SK-N-SH (cell line): Measurements from ENCODE around the gene MGAT4B. TPM values are rescaled to one million over a fixed set of nuclear protein-coding genes. Genes with fewer than 3 reads are reported as not detected.

ENCODE experiments used
- CTCF ChIA-PET: fragments of 300-600, 350-600 bp; formaldehyde crosslinking; extraction: SDS; loops from one replicate; lab custom pipeline; 2021; lab: Yijun Ruan, JAX
- POLR2A ChIA-PET: fragments of 350-600 bp; sonication (Branson Sonifier 250); formaldehyde crosslinking; extraction: SDS; loops from one replicate; lab custom pipeline; 2020; ENCODE audit warnings: antibody characterized with exemption, inconsistent platforms; lab: Yijun Ruan, JAX
- DNase-seq: peaks from one replicate; pipeline ENCODE4 v3.0.0; 2012
- H2AFZ ChIP-seq: fragments of 200-600 bp; sonication (generic); 2 replicates; pipeline ENCODE4 v1.8.1; 2016; ENCODE audit warnings: antibody characterized with exemption, mild to moderate bottlenecking, low read depth
- H3F3A ChIP-seq: fragments of 200-600 bp; sonication (generic); replicated peaks from 2 replicates; pipeline ENCODE3; 2016; ENCODE audit warnings: antibody characterized with exemption, mild to moderate bottlenecking; ENCODE audit not compliant: insufficient read depth
- H3K27ac ChIP-seq, 2 experiments: fragments of 200-500 bp in 1 of 2; fragments of 200-600 bp in 1 of 2; sonication (Bioruptor generic) in 1 of 2; sonication (generic), shearing (Covaris generic) in 1 of 2; 2 replicates each; pipeline versions ENCODE4 v1.5.1 to v1.6.1; 2014 to 2016; ENCODE audit warnings: low read depth in 2 of 2, inconsistent platforms in 1 of 2, low read length in 1 of 2, mild to moderate bottlenecking in 1 of 2, mixed read lengths in 1 of 2
- H3K27me3 ChIP-seq: fragments of 200-600 bp; sonication (generic), shearing (Covaris generic); 2 replicates; pipeline ENCODE4 v1.6.1; 2016; ENCODE audit warnings: mixed run types; ENCODE audit not compliant: insufficient read depth
- H3K36me3 ChIP-seq, 2 experiments: fragments of 200-500 bp in 1 of 2; fragments of 200-600 bp in 1 of 2; sonication (Bioruptor generic) in 1 of 2; sonication (generic) in 1 of 2; replicated peaks in 1 of 2; 2 replicates each; pipeline versions ENCODE3 to v1.5.1; 2014 to 2016; ENCODE audit warnings: low read length in 1 of 2, mild to moderate bottlenecking in 1 of 2; ENCODE audit not compliant: insufficient read depth in 2 of 2, control insufficient read depth in 1 of 2
- H3K4me1 ChIP-seq, 2 experiments: fragments of 200-500 bp in 1 of 2; fragments of 200-600 bp in 1 of 2; sonication (Bioruptor generic) in 1 of 2; sonication (generic), shearing (Covaris generic) in 1 of 2; 2 replicates each; pipeline versions ENCODE4 v1.5.1 to v1.6.1; 2014 to 2016; ENCODE audit warnings: low read depth in 1 of 2, low read length in 1 of 2, mixed run types in 1 of 2; ENCODE audit not compliant: insufficient read depth in 2 of 2, control insufficient read depth in 1 of 2
- H3K4me2 ChIP-seq: fragments of 200-600 bp; sonication (generic), shearing (Covaris generic); 2 replicates; pipeline ENCODE4 v1.6.1; 2017; ENCODE audit warnings: mixed run types
- H3K4me3 ChIP-seq, 2 experiments: fragments of 200-500 bp in 1 of 2; fragments of 200-600 bp in 1 of 2; sonication (Bioruptor generic) in 1 of 2; sonication (generic), shearing (Covaris generic) in 1 of 2; 2 replicates each; pipeline versions ENCODE4 v1.5.1 to v1.8.1; 2014 to 2016; ENCODE audit warnings: low read depth in 2 of 2, inconsistent platforms in 1 of 2, low read length in 1 of 2, mild to moderate bottlenecking in 1 of 2, mixed read lengths in 1 of 2, moderate library complexity in 1 of 2
- H3K79me2 ChIP-seq: fragments of 200-600 bp; sonication (generic); 2 replicates; pipeline ENCODE4 v1.8.1; 2017; ENCODE audit warnings: mild to moderate bottlenecking; ENCODE audit not compliant: insufficient read depth
- H3K9ac ChIP-seq: fragments of 200-600 bp; sonication (generic); 2 replicates; pipeline ENCODE4 v1.6.1; 2017; ENCODE audit warnings: mixed run types
- H3K9me2 ChIP-seq: fragments of 200-600 bp; sonication (generic); 2 replicates; pipeline ENCODE4 v1.6.1; 2017; ENCODE audit warnings: mixed run types
- H3K9me3 ChIP-seq: fragments of 200-600 bp; sonication (generic); 2 replicates; pipeline ENCODE4 v1.6.1; 2017; ENCODE audit warnings: mixed run types, mild to moderate bottlenecking, moderate library complexity
- H4K20me1 ChIP-seq: fragments of 200-600 bp; sonication (generic); 2 replicates; pipeline ENCODE4 v1.6.1; 2017; ENCODE audit warnings: mild to moderate bottlenecking, mixed run types; ENCODE audit not compliant: insufficient read depth
- EZH2phosphoT487 ChIP-seq: fragments of 200-600 bp; sonication (generic); IDR thresholded peaks from 2 replicates; pipeline ENCODE4 v1.6.1; 2017; ENCODE audit warnings: low read depth, mixed run types, mild to moderate bottlenecking, antibody characterized with exemption, moderate library complexity, borderline replicate concordance
- FOXM1 ChIP-seq: IDR thresholded peaks from 2 replicates; pipeline ENCODE4 v1.4.0; 2012; ENCODE audit warnings: low read depth, mild to moderate bottlenecking
- IRF3 ChIP-seq: fragments of 150-350 bp; IDR thresholded peaks from 2 replicates; pipeline ENCODE4 v1.6.1; 2016; ENCODE audit warnings: mild to moderate bottlenecking, low read depth, low read length
- MAX ChIP-seq: IDR thresholded peaks from 2 replicates; pipeline ENCODE4 v1.4.0; 2012; ENCODE audit warnings: low read depth
- MEF2A ChIP-seq: IDR thresholded peaks from 2 replicates; pipeline ENCODE4 v1.4.0; 2012; ENCODE audit warnings: low read depth, borderline replicate concordance
- PBX3 ChIP-seq: IDR thresholded peaks from 2 replicates; pipeline ENCODE4; 2012
- POLR2AphosphoS5 ChIP-seq: IDR thresholded peaks from 2 replicates; pipeline ENCODE4 v1.6.1; 2012; ENCODE audit warnings: low read depth, low read length
- RAD21 ChIP-seq: IDR thresholded peaks from 2 replicates; pipeline ENCODE4 v1.6.1; 2012; ENCODE audit warnings: mild to moderate bottlenecking, low read length
- RCOR1 ChIP-seq: fragments of 150-350 bp; IDR thresholded peaks from 2 replicates; pipeline ENCODE4 v1.6.1; 2017; ENCODE audit warnings: antibody characterized with exemption, low read length
- SIN3A ChIP-seq: IDR thresholded peaks from 2 replicates; pipeline ENCODE4 v1.6.1; 2012; ENCODE audit warnings: low read depth, mild to moderate bottlenecking, low read length, moderate library complexity, borderline replicate concordance
- TEAD4 ChIP-seq: IDR thresholded peaks from 2 replicates; pipeline ENCODE4 v1.4.0; 2012; ENCODE audit warnings: mild to moderate bottlenecking, borderline replicate concordance; ENCODE audit not compliant: insufficient read depth
- USF1 ChIP-seq: IDR thresholded peaks from 2 replicates; pipeline ENCODE4 v1.4.0; 2012; ENCODE audit warnings: low read depth, borderline replicate concordance
- YY1 ChIP-seq: IDR thresholded peaks from 2 replicates; pipeline ENCODE4 v1.4.0; 2012; ENCODE audit warnings: low read depth, mild to moderate bottlenecking
- whole genome bisulfite sequencing: methylation state at CpG from one replicate; pipeline ENCODE4 v1.1.6; 2017; ENCODE audit warnings: low lambda C conversion rate; 5-methylcytosine and 5-hydroxymethylcytosine counted together
- polyA plus RNA-seq, 3 experiments: library from polyadenylated mRNA; depleted of rRNA; stranded (reverse); fragments of >200 nt; gene quantifications; 2 replicates each; pipeline ENCODE4 v1.2.3, GENCODE V29; 2012

The MGAT4B gene
- polyA plus RNA-seq, 1 of the 3 experiments (the other 2 are of a cell fraction): 190 TPM

GRCh38 chr5:179779826-179780225 lies 26.8 kb downstream of the MGAT4B start:
- no peak for DNase-seq
- H3K4me2 ChIP-seq: no peak overlapping the region
- POLR2A ChIA-PET: interaction anchor here (1.0 kb wide), 1 partner anchor 14 kb away, joined by 4 read pairs; no protein-coding TSS in a partner anchor

GRCh38 chr5:179778591-179778990 lies 28.1 kb downstream of the MGAT4B start:
- no peak overlapping the region for H2AFZ ChIP-seq
- H3K36me3 ChIP-seq: peaks cover 16 to 60% of the 10 kb centered on the region in 2 experiments
- H3K9me2 ChIP-seq: no peaks in the 10 kb centered on the region
- H3K27ac ChIP-seq: no peak overlapping the region
- POLR2A ChIA-PET: no interaction called here
- 99% methylated on average over 5 of the region's 5 CpGs for WGBS
- no peak overlapping the region for H3K9ac ChIP-seq
- CTCF ChIA-PET: interaction anchor here (1.4 to 1.5 kb wide), 2 partner anchors 15 to 24 kb away, joined by 3 to 7 read pairs; no protein-coding TSS in a partner anchor
- H3K4me1 ChIP-seq: no peaks in the 10 kb centered on the region
- TF ChIP-seq USF1 (no peak), MEF2A (no peak), IRF3 (no peak), SIN3A (no peak), EZH2phosphoT487 (no peak), FOXM1 (no peak)
- H3K79me2 ChIP-seq: no peaks in the 10 kb centered on the region; the same call in 1 of the 2 replicates
- no peak overlapping the region for H3K4me2 ChIP-seq
- H4K20me1 ChIP-seq: no peaks in the 10 kb centered on the region
- no peak for DNase-seq
- no peaks in the 10 kb centered on the region for H3K27me3 ChIP-seq
- no peaks in the 10 kb centered on the region for H3K9me3 ChIP-seq
- no peak overlapping the region for H3K4me3 ChIP-seq
- no peaks in the 10 kb centered on the region for H3F3A ChIP-seq

More at GRCh38 chr5:179779826-179780225, 26.8 kb downstream of the MGAT4B start:
- CTCF ChIA-PET: interaction anchor here (0.7 to 5.4 kb wide), 5 partner anchors 10 to 22 kb away, joined by 3 to 35 read pairs (median 3); no protein-coding TSS in a partner anchor
- Histone ChIP-seq H3K9me3 (no peaks in the 10 kb centered on the region), H3K4me1 (no peaks in the 10 kb centered on the region), H4K20me1 (no peaks in the 10 kb centered on the region), H3K9ac (no peak overlapping the region), H3K36me3 (peaks cover 11 to 49% of the 10 kb centered on the region in 2 experiments), H3K79me2 (no peaks in the 10 kb centered on the region; the same call in 1 of the 2 replicates), H2AFZ (no peak overlapping the region), H3K27ac (no peak overlapping the region), H3F3A (no peaks in the 10 kb centered on the region), H3K4me3 (no peak overlapping the region), H3K9me2 (no peaks in the 10 kb centered on the region), H3K27me3 (no peaks in the 10 kb centered on the region)
- WGBS: 92% methylated on average over 3 of the region's 4 CpGs
- TF ChIP-seq YY1 (no peak), RCOR1 (no peak), MAX (no peak), PBX3 (no peak), FOXM1 (no peak), RAD21 (no peak), POLR2AphosphoS5 (no peak), TEAD4 (no peak), MEF2A (no peak)
